NB4 (cell line): ENCODE results near the gene KCNAB1.

ENCODE experiments used
- POLR2A ChIP-seq: IDR thresholded peaks from 2 replicates; pipeline ENCODE4 v1.6.1; 2011; ENCODE audit warnings: mild to moderate bottlenecking; ENCODE audit not compliant: insufficient read length; ENCODE audit errors: extremely low read depth
- TF ChIP-seq, protein P1 (sequence below): IDR thresholded peaks from one replicate; pipeline ENCODE4 v1.5.1; 2012; ENCODE audit warnings: low read depth, low read length

DNA sequence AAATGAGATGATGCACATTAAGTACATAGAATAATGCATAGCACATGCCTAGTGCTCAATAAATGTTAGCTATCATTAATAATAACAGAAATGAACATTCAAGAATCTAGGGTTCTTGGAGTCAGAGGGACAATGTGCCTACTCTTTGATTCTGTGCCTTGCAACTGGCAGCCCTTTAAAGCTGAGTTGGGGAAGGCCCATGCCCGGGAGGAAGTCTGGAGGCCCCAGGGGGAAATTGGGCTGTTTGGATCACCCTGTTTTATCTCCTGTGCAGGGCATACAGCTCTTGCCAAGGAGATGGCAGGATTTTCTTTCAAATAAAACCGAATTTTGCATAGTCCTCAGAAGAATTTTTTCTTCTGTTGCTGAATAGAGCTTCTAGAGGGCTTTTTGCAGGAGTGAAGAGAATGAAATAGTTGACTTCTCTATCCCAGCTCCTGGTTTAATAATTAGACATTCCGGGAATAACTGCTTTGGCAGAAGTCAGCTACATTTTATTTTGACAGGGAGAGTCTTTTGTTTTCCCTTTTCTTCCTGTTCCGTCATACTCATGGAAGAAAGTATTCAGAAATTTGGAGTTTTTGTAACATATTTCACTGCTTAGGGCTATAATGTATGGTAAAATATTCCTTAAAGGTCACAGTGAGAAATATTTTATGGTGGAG is 18.0 kb upstream of the KCNAB1 start:
- TF ChIP-seq, protein P1, sequence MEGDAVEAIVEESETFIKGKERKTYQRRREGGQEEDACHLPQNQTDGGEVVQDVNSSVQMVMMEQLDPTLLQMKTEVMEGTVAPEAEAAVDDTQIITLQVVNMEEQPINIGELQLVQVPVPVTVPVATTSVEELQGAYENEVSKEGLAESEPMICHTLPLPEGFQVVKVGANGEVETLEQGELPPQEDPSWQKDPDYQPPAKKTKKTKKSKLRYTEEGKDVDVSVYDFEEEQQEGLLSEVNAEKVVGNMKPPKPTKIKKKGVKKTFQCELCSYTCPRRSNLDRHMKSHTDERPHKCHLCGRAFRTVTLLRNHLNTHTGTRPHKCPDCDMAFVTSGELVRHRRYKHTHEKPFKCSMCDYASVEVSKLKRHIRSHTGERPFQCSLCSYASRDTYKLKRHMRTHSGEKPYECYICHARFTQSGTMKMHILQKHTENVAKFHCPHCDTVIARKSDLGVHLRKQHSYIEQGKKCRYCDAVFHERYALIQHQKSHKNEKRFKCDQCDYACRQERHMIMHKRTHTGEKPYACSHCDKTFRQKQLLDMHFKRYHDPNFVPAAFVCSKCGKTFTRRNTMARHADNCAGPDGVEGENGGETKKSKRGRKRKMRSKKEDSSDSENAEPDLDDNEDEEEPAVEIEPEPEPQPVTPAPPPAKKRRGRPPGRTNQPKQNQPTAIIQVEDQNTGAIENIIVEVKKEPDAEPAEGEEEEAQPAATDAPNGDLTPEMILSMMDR, result no peak
- no peak for TF ChIP-seq POLR2A
